Natural killer cell (primary cell): Measurements from ENCODE around the gene KEAP1. TPM values are rescaled to one million over a fixed set of nuclear protein-coding genes. Genes with fewer than 3 reads are reported as not detected.
"Not testable (repeated sequence)": the region's sequence is repeated elsewhere in the genome, so short reads cannot be mapped to it uniquely, and the experiment has no call there.

ENCODE experiments used
- ATAC-seq, 3 donors: fragments of 150-1000 bp in 2 of 3; fragments of 200-7000 bp in 1 of 3; cut with Tn5 transposase; 1 replicate in 1 of 3; 2 replicates in 2 of 3; pipeline ENCODE4 v1.10.0; 2021; ENCODE audit warnings: mild to moderate bottlenecking in 2 of 3, moderate library complexity in 2 of 3
- DNase-seq, 2 donors: peaks; one replicate each; pipeline versions ENCODE4 v3.0.0 to v3.0.0-alpha.2; 2013 to 2021; ENCODE audit warnings: mixed read lengths in 1 of 2
- H3K27ac ChIP-seq: one replicate; pipeline ENCODE4 v1.5.1; 2013; ENCODE audit warnings: mild to moderate bottlenecking, low read length
- H3K27me3 ChIP-seq: one replicate; pipeline ENCODE4 v1.6.1; 2013; ENCODE audit warnings: low read length; ENCODE audit not compliant: control insufficient read depth, insufficient read depth
- H3K36me3 ChIP-seq: one replicate; pipeline ENCODE4 v1.6.1; 2013; ENCODE audit warnings: low read length; ENCODE audit not compliant: control insufficient read depth, insufficient read depth
- H3K4me1 ChIP-seq: one replicate; pipeline ENCODE4 v1.6.1; 2013; ENCODE audit warnings: low read length; ENCODE audit not compliant: control insufficient read depth, insufficient read depth
- H3K4me3 ChIP-seq: one replicate; pipeline ENCODE4 v1.5.1; 2013; ENCODE audit warnings: low read length
- H3K9me3 ChIP-seq: one replicate; pipeline ENCODE4 v1.6.1; 2013; ENCODE audit warnings: low read length; ENCODE audit not compliant: control insufficient read depth, insufficient read depth
- H3K27ac Mint-ChIP-seq, 2 donors: one replicate each; pipeline ENCODE4 v1.8.0; 2022; ENCODE audit warnings: mild to moderate bottlenecking in 2 of 2, mixed read lengths in 2 of 2, moderate library complexity in 1 of 2
- H3K27me3 Mint-ChIP-seq, 2 donors: one replicate each; pipeline ENCODE4 v1.8.0; 2022; ENCODE audit warnings: low read depth in 2 of 2, mixed read lengths in 2 of 2
- H3K36me3 Mint-ChIP-seq: one replicate; pipeline ENCODE4 v1.8.0; 2022; ENCODE audit warnings: mixed read lengths
- H3K4me1 Mint-ChIP-seq, 2 donors: one replicate each; pipeline ENCODE4 v1.8.0; 2022; ENCODE audit warnings: mixed read lengths in 2 of 2
- H3K4me3 Mint-ChIP-seq: one replicate; pipeline ENCODE4 v1.8.0; 2022; ENCODE audit warnings: mild to moderate bottlenecking, moderate library complexity, mixed read lengths
- H3K9me3 Mint-ChIP-seq, 2 donors: one replicate each; pipeline ENCODE4 v1.8.0; 2022; ENCODE audit warnings: mixed read lengths in 2 of 2
- WGBS: methylation state at CpG from one replicate; pipeline ENCODE4 v1.1.7; 2013; ENCODE audit warnings: missing lambda C conversion rate; ENCODE audit not compliant: insufficient coverage; 5-methylcytosine and 5-hydroxymethylcytosine counted together
- intact Hi-C: fragments of 100-400 bp; cut with micrococcal nuclease; formaldehyde crosslinking; loops from one replicate; pipeline ENCODE4 v1.14.2; 2022
- total RNA-seq, 4 donors: library from RNA; stranded (reverse); fragments of 120-200 nt in 1 of 4; gene quantifications; one replicate each; pipeline versions ENCODE4 v1.2.3 to v1.2.4, GENCODE V29; 2013 to 2022
- TF ChIP-seq, protein P1 (sequence below): fragments of 200-600 bp; IDR thresholded peaks from one replicate; pipeline ENCODE4 v1.8.0; 2022; ENCODE audit warnings: antibody characterized with exemption

Gene KEAP1
- total RNA-seq, 3 donors from 2014 or later (not counting 1 experiment from before 2014, with no cell fraction given): 28.1 to 39.4 (median 34.6) TPM

DNA sequence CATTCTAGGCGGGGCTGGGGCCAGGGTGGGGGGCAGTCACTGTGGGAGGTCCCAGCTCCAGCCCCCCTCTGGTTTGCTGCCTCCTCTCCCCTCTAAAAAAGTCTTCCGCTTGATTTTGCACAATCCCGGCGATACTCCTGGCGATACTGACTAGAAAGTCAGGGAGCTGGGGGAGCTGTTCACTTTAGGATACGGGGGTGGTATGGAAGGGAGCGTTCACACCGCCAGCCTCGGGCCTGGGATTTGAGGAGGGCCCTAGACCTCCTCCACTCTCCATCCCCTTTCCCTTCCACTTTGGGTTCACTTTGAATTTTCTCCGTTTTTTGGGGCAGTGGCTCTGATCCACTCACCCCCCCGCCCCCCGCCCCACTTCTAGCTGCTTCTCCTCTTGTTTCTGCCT, 35.0 kb downstream of the KEAP1 start:
- Mint-ChIP-seq H3K4me3 (no peak overlapping the region), H3K27me3 (no peaks in the 10 kb centered on the region), H3K4me1 (peaks cover 0 to 6% of the 10 kb centered on the region in 2 donors), H3K36me3 (no peaks in the 10 kb centered on the region), H3K27ac (peak overlapping the region in 1 of 2 donors; percentile 56), H3K9me3 (no peaks in the 10 kb centered on the region)
- Histone ChIP-seq H3K27ac (no peak overlapping the region), H3K27me3 (no peaks in the 10 kb centered on the region), H3K4me1 (no peaks in the 10 kb centered on the region), H3K36me3 (peaks cover 19% of the 10 kb centered on the region), H3K4me3 (no peak overlapping the region), H3K9me3 (no peaks in the 10 kb centered on the region)
- intact Hi-C loops: no loop called here
- ATAC-seq (no peak), DNase-seq (no peak)
- 92% methylated on average over 7 of the region's 12 CpGs for WGBS
- TF ChIP-seq, protein P1, sequence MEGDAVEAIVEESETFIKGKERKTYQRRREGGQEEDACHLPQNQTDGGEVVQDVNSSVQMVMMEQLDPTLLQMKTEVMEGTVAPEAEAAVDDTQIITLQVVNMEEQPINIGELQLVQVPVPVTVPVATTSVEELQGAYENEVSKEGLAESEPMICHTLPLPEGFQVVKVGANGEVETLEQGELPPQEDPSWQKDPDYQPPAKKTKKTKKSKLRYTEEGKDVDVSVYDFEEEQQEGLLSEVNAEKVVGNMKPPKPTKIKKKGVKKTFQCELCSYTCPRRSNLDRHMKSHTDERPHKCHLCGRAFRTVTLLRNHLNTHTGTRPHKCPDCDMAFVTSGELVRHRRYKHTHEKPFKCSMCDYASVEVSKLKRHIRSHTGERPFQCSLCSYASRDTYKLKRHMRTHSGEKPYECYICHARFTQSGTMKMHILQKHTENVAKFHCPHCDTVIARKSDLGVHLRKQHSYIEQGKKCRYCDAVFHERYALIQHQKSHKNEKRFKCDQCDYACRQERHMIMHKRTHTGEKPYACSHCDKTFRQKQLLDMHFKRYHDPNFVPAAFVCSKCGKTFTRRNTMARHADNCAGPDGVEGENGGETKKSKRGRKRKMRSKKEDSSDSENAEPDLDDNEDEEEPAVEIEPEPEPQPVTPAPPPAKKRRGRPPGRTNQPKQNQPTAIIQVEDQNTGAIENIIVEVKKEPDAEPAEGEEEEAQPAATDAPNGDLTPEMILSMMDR: no peak

GRCh38 chr19:10467104-10467706, 36.0 kb downstream of the KEAP1 start:
- no peaks in the 10 kb centered on the region for H3K9me3 Mint-ChIP-seq
- Histone ChIP-seq H3K27ac (no peak overlapping the region), H3K27me3 (no peaks in the 10 kb centered on the region), H3K4me1 (no peaks in the 10 kb centered on the region), H3K4me3 (no peak overlapping the region), H3K9me3 (no peaks in the 10 kb centered on the region), H3K36me3 (peaks cover 19% of the 10 kb centered on the region)
- no peak overlapping the region for H3K27ac Mint-ChIP-seq
- intact Hi-C loops: no loop called here
- TF ChIP-seq, protein P1: no peak
- WGBS: 90% methylated on average over 20 of the region's 20 CpGs
- H3K36me3 Mint-ChIP-seq: no peaks in the 10 kb centered on the region
- no peak for DNase-seq
- no peak for ATAC-seq
- H3K4me1 Mint-ChIP-seq: peaks cover 0 to 6% of the 10 kb centered on the region in 2 donors
- no peaks in the 10 kb centered on the region for H3K27me3 Mint-ChIP-seq
- H3K4me3 Mint-ChIP-seq: no peak overlapping the region

DNA sequence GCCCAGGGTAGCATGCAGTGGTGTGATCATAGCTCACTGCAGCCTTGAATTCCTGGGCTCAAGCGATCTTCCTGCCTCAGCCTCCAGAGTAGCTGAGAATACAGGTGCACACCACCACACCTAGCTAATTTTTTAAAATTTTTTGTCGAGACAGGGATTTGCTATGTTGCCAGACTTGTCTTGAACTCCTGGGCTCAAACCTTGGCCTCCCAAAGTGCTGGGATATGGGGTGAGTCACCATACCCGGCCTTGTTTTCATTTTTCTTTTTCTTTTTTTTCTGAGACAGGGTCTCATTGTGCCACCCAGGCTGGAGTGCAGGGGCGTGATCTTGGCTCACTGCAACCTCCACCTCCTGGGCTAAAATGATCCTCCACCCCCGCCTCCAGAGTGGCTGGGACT, 38.7 kb downstream of the KEAP1 start:
- H3K9me3 Mint-ChIP-seq: no peaks in the 10 kb centered on the region
- TF ChIP-seq, protein P1: no peak
- DNase-seq: no peak
- no peak overlapping the region for H3K27ac Mint-ChIP-seq
- Histone ChIP-seq H3K4me1 (peaks cover 13% of the 10 kb centered on the region), H3K9me3 (no peaks in the 10 kb centered on the region), H3K27me3 (no peaks in the 10 kb centered on the region), H3K36me3 (peaks cover 19% of the 10 kb centered on the region), H3K4me3 (no peak overlapping the region), H3K27ac (no peak overlapping the region)
- 89% methylated on average over 5 of the region's 5 CpGs for WGBS
- ATAC-seq: no peak
- intact Hi-C loops: no loop called here
- peaks cover 0 to 6% of the 10 kb centered on the region in 2 donors for H3K4me1 Mint-ChIP-seq
- no peaks in the 10 kb centered on the region for H3K27me3 Mint-ChIP-seq
- no peaks in the 10 kb centered on the region for H3K36me3 Mint-ChIP-seq
- no peak overlapping the region for H3K4me3 Mint-ChIP-seq

- no peak for ATAC-seq
- Histone ChIP-seq H3K27me3 (no peaks in the 10 kb centered on the region), H3K27ac (no peak overlapping the region), H3K36me3 (peaks cover 20% of the 10 kb centered on the region), H3K4me1 (peaks cover 13% of the 10 kb centered on the region), H3K4me3 (no peak overlapping the region), H3K9me3 (no peaks in the 10 kb centered on the region)
- WGBS: 92% methylated on average over 4 of the region's 4 CpGs
- H3K27me3 Mint-ChIP-seq: no peaks in the 10 kb centered on the region
- H3K9me3 Mint-ChIP-seq: no peaks in the 10 kb centered on the region
- no peak overlapping the region for H3K4me3 Mint-ChIP-seq
- TF ChIP-seq, protein P1: no peak
- DNase-seq: no peak
- no peak overlapping the region for H3K27ac Mint-ChIP-seq
- no peaks in the 10 kb centered on the region for H3K4me1 Mint-ChIP-seq
- intact Hi-C loops: no loop called here
- no peaks in the 10 kb centered on the region for H3K36me3 Mint-ChIP-seq
Measured at GRCh38 chr19:10462557-10462956, 40.6 kb downstream of the KEAP1 start.

GRCh38 chr19:10462042-10462441, 41.1 kb downstream of the KEAP1 start:
- H3K36me3 Mint-ChIP-seq, H3K27me3 Mint-ChIP-seq, H3K27me3 ChIP-seq, H3K4me1 Mint-ChIP-seq, intact Hi-C loops, H3K4me3 ChIP-seq, DNase-seq, H3K9me3 ChIP-seq, ATAC-seq, H3K9me3 Mint-ChIP-seq, H3K27ac ChIP-seq: not testable (repeated sequence)
- peaks cover 15% of the 10 kb centered on the region for H3K36me3 ChIP-seq
- 96% methylated on average over 14 of the region's 15 CpGs for WGBS
- peak overlapping the region; percentile 49 for H3K4me3 Mint-ChIP-seq
- H3K4me1 ChIP-seq: peaks cover 13% of the 10 kb centered on the region
- H3K27ac Mint-ChIP-seq: peak overlapping the region in 1 of 2 donors; percentile 78
